CD1c-positive myeloid dendritic cell (primary cell): ENCODE data around the gene MAST4.
A peak's percentile ranks its signal among the peaks of the same experiment; 100 is the strongest.

ENCODE experiments used
- DNase-seq: peaks from one replicate; pipeline ENCODE4 v3.0.0-alpha.2; 2016; ENCODE audit errors: extremely low spot score

MAST4 gene

DNA sequence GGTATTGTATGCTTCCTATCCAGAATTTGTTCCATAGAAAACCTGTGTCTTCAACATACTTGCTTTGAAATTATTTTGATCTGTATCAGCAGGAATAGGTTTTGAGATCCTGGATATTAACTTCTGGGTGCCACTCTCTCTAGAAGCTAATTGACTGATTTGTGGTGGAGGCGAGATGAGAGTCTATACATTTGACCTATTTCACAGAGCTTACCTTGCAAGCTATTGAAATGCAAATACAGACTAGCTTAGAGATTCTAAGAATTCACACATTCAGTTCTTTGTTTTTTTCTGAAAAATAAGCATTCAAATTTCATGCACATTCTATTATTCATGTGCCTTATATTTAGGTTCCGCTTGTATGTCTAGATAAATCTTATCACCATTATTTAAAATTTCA is 246.3 kb downstream of the MAST4 start:
- DNase-seq, result no peak

DNA sequence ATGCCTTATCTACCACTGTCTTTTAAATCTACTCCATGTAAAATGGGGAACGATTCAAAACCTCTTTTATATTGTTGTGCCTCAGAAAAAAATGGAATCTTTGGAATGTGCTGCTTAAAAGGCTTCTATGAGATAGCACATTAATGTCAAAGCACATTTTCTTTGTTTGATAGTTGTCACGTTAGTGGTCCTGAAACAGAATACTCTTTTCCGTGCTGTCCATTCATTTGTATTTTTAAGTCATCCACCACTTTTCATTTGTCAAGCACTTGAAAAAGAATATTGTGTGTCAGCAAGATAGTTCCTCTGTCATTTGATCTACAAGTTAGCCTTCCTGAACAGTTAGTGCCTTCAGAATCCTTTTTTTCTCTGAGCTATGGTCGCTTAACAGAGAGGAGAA is 246.9 kb downstream of the MAST4 start:
- no peak for DNase-seq

DNA sequence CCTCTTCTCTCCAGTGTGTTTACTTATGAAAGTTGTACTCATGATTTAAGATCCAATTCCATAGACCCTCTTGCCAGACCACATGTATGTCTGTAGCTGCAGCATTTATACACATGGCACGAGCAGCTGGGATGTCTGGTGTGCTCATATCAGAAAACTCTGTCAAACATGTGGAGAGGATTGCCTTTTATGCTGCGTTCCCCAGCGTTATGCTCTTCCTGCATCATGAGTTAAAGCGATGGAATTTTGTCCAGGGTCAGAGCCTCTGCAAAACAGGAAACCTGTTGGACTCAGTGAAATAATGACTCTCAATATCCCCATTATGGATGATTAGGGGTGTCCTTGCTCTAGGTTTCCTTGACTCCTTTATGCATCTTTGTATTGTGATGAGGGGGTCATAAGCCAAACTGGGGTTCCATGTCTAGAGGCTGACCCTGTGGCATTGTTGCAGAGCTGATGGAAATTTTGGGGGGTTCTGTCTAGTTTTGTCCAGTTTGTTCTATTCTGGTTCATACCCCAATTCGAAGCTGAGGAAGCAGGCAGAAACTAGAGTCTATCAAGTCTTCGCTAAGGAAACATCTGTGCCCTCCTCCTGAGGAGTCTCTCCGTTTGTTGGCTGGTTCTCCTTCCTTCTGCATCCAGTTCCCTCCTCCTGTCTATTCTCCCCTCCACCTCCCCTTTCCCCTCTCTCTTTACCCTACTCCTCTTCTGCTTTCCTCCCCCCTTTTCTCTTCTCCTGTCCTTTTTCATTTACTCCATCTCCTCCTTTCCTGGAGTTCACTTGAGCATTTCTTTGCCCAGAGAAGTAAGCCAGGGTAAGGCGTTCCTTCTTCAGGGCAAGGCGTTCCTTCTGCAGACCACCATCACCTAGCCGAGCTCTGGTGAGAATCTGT is 252.8 kb downstream of the MAST4 start:
- no peak for DNase-seq

DNA sequence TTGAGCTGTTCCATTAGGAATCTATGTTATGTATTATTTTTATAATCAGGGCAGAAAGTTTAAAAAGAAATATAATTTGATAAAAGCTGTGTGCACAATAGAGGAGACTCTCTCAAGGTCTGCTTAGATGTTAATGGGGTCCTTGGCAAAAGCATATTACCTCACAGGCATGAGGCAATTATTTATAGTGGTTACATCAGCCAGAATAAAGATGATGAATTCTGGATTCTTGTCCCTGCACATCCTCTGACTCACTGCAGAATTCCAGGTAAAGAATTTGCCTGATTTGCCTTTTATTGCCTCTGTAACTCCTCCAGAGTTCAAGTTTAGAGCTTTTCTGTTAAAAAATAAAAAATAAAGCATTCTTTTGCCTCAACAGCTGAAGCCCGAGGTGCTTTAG is 253.6 kb downstream of the MAST4 start:
- DNase-seq, result no peak

DNA sequence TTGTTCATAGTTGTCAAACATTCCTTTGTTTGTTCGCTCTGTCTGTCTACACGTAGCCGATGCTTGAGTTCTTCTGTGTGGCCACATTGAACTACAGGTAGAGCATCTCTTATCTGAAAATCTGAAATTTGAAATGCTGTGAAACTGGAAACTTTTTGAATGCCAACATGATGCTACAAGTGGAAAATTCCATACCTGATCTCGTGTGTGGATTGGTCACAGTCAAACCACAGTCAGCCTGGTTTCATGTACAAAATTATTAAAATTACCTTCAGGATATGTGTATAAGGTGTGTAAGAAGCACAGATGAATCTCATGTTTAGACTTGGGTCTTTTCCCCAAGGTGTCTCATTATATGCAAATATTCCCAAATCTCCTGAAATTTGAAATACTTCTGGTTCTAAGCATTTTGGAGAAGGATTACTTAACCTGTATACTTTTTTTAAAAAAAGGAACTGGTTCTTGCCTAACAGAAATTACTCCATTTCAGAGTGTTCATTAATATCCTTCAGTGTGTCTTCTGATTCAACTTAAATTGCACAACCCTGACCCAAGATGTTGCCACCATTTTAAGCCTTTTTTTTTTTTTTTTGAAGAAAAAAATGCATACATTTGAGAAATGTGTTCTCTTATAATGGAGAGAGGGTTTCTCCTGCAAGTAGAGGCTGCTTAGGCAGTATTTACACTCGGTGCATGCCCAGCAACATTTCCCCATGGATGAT is 254.3 kb downstream of the MAST4 start:
- peak; percentile 83 for DNase-seq

DNA sequence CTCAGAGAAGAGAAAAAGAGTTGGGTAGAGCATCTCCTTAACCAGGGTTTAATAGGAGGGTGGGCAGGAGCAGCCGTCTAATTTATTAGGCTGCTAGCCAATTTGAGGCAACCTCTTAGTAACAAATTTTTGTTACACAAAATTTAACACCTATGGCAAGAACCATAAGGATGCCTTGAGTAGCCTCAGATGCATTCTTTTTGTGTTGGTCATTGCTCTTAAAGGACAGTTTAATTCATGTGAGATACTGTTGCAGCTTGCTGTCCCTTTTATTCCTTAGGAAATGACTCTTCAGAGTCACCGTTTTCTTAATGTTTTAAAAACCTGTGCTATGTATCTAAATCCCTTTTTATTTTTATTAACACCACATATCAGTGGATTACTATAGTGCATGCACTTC is 255.1 kb downstream of the MAST4 start:
- no peak for DNase-seq

DNA sequence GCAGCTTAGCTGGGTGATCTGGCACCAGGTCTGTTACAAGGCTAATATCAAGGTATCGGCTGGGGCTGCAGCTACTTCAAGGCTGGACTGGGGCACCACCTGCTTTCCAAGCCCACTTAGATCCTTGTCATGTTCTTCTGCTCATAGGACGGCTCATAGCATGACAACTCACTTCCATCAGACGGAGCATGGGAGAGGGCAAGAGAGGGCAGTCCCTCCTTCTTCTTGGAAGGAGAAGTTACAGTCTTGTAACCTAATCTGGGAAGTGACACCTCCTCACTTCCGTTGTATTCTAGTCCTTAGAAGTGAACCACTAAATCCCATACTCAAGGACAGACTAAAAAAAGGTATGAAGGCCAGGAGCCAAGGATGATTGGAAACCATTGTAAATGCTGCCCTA is 258.2 kb downstream of the MAST4 start:
- peak; percentile 57 for DNase-seq

DNA sequence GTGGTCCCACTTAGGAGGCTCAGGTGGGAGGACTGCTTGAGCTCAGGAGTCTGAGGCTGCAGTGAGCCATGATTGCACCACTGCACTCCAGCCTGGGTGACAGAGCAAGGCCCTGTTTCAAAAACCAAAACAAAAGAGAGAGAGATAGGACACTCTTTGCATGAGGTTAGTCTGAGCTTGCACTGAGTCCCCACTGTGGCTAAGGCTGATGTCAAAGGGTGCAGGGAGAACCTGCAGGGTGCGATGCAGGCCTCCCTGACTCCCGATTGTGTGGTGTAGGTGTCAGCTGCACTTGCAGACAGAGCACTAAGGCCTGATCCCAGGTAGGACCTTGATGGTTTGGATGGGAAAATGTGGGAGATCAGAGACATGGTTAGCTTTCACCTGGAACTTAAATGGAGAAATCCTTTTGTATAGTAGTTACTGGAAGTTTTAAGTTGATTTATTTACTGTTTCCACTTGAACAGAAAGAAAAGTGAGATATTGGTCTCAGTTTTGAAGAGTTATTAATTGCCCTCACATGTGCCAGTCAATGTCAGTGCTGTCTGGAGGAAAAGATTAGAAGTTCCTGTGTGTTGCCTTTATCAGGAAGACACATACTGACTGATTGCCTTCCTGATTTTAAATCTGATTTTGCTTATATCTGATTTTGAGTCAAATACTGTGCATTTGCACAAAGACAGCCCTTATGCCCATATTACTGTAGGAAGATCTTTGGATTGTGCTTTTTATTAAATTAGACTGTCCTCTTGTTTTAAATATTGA is 260.0 kb downstream of the MAST4 start:
- no peak for DNase-seq

DNA sequence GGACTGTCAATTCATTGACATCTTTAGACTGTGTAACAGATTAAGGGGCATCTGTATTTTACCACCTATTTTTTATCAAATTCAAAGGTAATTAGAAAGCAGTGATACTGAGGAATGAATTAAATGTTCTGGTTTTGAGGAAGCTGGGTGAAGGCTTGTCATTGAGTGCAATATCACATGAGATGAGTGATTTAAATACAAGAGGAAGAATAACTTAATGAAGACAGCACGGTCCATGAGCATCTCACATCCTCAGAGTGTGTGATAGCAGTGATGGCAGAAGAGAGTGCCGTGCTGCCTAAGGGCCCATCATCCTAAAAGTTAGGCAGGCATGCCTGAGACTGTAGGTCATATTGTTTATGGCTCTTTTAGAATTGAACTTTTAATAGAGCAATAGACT is 263.3 kb downstream of the MAST4 start:
- no peak for DNase-seq

DNA sequence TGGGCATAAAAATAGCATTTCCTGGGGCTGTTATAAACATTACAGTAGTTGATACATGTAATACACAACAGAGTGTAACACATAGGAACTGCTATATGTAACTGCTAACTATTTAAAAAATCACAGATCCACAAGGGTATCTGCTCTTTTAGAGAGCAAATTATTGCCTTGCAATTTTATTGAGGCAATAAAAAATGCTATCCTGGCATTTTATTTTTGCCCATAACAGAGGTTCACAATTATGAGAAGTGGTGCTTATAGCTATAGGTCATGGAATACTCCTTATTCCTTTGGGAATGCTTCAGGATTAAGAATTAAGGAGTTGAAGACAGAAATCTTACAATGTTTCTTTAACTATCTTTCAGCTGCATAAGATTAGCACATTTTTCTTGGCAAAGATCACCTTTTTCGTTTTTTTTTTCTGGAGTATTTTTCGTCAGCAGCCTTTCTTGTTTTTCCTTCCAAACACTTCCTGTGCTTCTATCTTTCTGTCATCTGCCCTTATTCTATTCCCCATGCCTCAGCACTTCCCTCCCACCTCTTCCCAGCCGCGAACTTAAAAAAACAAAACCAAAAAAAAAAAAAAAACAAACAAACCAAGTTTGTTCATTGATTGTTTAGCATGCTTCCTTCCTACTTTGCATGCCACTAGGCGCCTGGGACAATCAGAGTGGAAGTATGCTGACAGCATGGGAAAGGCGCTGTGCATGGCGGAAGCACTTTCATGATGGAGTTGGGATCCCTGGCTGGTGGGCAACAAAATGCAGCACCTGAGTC is 264.2 kb downstream of the MAST4 start:
- DNase-seq, result no peak

DNA sequence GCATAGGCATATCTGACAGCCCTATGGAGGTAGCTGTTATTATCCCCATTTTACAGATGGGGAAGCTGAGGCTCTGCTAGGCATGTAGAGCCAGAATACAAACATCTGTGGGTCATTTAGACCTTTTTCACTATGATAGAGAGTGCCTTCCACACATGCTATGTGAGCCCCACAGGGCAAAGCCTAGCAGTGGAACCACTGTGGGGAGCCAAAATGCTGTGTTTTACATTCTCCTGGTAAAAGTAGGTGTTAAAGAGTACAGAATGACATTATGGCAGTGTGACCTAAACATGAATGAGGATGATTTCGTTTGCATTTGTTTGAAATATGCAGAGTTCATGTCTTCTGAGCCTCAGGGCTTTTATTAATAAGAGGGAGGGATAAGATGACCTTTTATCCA is 265.2 kb downstream of the MAST4 start:
- no peak for DNase-seq

DNA sequence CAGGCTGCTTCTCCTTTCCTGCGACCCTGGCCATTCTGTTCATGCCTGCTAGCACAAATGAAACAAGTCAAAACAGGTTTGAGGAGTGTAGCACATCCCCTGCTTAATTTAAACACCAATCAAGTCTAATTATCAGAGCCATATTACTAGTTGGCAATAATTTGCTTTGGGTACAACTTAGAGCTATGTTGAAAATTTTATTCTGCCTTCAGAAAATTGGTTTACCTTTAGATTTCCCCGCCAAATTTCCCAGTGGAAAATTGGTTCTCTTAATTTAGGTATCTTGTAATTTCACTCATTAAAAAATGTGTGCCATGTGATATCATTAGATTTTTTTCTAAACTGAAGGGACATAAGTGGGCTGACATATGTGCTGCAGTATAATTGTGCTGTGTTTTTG is 265.8 kb downstream of the MAST4 start:
- DNase-seq, result no peak

DNA sequence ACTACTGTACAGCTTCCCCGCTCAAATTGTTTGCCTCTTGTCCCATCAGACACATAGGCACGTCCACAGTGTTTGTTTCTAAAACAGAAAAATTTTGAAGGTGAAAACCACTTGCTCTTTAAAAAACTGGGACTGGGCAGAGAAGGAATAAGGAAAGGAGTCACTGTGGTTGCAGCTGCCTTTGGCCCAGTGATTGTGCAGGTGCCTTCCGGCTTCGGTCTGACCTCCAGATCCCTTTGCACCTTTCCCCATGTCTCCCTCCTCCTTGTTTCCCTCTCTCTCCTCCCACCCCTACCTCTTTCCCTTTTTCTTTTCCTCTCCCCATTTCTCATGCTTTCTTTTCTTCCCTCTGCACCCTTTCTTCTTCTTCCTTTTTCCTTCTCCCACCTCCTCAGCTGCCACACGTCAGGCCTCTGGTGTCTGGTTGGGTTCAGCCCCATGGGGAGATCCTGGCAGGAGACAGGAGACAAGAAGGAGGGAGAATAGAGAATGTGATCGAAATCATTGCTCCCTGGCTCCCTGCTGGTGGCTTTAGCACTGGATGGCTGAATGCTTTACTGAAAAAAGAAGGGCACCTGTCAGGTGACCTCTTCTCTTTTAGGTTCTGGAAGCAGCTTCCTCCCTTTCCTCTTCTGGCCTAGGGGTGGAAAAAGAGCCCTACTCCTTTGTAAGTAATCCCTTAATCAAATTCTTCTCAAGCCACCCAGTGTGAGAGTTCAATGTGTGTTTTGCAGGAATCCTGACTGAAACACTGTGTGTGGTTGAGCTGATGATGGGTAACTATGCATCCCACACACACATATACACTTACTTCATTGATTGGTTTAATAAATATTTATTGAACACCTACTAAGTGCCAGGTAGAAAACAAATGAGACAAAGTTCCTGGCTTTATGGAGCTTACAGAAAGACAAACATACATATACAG is 267.3 kb downstream of the MAST4 start:
- DNase-seq, result no peak

DNA sequence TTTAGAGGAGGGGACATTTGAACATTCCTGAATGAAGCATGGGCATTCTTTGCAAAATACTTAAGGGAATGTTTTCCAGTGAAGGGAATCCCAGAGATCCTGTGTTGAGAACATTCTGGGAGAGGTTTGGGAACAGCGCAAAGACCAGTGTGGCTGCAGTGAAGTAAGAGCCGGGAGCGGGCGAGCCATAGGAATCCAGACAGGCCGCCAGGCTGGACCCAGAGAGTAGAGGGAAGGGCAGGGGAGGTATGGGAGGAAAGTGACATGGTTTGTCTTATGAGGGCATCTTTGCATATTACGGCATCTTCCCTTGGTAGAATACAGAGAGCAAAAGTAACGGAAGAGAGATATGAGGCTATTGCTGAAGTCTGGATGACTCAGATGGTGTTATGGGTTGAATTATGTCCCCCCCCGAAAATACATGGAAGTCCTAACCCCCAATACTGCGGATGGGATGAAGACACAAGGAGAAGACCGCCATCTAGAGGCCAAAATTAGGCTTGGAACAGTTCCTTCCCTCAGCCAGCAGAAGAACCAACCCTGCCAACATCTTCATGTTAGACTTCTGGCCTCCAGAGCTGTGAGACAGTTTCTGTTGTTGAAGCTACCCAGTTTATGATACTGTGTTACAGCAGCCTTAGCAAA is 268.2 kb downstream of the MAST4 start:
- DNase-seq, result peak; percentile 49

DNA sequence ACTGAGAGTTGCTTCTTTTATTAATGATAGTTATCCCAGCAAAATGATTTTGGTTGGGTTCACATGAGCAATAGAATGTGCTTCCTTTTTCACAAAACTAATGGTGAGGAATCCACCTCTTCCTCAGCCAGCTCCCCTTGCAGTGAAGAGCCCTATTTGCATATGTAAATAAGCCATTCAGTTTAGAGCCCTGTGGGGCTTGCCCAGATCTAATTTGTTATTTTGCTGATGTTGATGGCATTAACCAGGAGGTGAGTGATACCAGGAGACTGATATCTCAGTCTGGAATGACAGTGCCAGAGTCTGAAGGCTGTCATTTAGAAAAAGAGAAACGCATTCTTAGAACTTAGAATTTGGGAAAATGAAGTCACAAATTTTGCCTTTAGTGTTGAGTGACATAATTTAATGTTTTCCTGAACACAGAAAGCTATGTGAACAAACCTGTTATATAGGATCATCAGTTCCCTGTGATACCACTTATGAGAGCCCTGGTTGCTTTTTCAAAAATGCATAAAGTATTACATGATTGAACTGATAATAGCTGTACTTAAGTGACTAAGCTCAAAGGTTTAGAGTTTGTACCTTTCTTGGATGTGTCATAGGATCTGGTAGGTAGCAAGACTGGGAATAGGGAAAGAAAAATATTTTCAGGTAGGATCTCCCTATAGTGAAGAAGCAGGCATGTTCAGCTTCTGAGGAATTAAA is 271.6 kb downstream of the MAST4 start:
- DNase-seq, result no peak

DNA sequence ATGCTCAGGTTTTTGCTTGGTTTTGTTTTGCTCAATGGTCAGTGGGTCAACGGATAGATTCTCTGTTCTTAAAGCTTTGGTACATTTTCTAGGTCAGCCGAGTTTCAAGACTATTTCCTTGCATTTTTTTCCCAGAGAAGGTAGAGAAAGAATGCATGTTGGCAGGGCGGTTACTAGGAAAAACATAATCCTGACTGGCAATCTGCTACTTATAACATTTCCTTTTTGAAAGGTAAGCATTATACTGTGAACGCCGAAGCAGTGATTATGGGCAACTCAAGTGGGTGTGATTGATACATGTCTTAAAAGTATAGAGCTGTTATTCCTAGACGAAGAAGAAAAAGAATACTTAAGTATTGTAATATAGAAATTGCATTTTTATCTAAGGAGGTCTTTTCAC is 273.2 kb downstream of the MAST4 start:
- DNase-seq, result no peak

DNA sequence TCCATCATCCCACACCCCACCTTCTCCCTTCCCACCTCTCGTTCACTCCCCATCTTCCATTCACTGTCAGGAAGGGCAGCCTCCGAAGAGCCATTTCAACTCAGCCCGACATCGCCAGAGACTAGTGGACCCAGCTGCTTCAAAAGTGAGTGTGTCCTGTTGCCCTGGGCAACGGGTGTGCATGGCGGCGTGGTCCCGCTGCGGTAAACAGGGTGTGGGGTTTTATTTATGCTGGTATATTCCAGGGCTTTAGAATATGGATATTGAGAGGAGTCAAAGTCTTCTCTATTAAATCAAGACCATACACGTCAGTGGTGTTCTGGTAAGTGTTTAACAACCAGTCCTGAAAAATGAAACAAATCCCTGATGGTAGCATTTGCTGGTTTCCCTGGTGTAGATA is 274.5 kb downstream of the MAST4 start:
- DNase-seq, result no peak

DNA sequence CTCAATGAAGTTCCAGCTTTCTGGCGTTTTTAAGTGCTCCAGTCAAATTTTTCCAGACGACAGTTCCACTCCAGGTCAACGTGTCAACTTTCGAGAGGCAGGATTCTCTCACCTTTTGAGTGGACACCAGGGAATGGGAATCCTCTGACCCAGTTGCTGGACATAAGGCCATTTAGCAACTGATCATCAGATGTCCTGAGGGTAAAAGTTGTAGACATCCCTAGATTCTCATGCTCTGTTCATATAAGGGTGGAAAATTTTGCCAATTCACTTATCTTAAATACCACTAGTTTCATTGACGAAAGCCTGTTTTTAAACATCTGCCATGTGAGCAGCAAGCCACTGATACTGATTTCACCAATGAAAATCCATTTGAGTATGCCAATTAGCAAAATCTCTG is 275.5 kb downstream of the MAST4 start:
- DNase-seq, result no peak

DNA sequence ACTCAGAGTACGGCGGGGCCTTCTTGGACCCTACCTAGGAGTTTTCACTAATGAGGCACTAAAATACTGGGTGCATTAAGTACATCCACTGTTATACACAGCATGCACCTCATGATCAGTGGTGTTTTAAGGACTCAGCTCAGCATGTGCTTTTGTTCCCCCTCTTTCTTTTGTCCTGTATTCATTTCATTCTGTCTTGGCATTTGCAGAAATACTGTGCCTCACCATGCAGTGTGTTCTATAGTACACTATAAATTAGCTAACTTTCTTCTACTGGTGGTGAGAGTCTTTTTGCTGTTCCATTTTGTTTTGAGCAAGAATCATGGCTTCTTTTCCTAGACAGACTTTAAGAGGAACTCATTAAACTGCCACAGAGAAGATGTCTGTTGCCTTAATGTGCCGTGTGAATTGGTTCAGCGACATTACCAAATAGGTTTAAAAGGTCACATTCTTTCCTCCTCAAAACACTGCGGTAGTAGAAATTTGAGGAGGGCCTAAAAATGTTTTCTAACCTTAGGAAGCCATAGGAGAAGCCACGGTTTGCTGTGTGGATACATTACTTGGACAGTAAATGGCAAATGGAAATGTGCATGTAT is 276.6 kb downstream of the MAST4 start:
- no peak for DNase-seq
